T-helper 9 cell (primary cell): ENCODE results near the gene LATS1.
"Not testable (repeated sequence)": the region's sequence is repeated elsewhere in the genome, so short reads cannot be mapped to it uniquely, and the experiment has no call there.

ENCODE experiments used
- DNase-seq: peaks from one replicate; pipeline ENCODE4 v3.0.0-alpha.2; 2020
- total RNA-seq, 2 donors: gene quantifications; one replicate each; lab custom pipeline; 2026; lab: John Stamatoyannopoulos, UW

Gene LATS1
- total RNA-seq: 62.3 to 75.6 reads per million in 2 donors

DNA sequence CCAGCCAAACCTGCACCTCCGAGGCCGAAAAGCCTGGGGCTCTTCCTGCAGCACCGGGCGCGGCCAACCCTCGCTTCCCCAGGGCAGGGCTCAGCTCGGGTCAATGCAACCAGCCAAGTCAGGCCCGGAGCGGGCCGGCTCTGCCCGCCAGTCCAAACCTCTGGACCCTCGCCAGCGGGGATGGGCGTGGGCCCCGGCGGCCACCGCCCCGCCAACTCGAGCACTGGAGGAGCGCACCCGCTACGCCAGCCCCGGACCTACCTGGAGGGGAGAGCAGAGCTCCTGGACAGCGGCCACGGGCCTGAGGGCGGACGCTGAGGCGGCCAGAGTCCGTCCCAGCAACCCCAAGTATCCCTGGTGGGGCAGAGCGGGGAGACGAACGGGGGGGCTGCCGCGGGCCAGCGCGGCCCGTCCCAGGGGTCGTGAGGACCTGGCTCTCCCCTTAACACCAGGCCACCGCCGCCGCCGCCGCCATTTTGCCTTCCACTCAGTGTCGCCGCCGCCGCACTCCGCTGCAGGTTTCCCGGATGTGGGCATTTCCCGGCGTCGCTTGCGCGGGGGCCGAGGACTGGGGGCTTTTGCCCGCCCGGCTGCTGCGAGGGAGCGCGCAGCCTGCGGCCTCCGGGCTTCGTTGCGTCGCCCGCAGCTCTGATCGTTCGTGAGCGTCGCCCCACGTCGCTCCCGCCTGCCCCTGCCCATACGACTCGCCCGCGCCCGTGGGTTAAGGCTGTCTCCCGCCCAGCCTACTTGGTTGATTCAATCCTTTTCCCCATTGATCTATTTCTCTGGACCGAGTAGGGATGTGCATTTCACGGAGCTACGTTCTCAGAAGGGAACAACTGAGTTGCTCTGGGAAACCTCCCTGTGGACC is at the start of gene LATS1:
Gene LATS1, minus strand, starts transcription at position 514 of the 871 bp plus-strand sequence. CDS start 15,975 bp downstream, outside the sequence.
- peak; percentile 93 for DNase-seq

DNA sequence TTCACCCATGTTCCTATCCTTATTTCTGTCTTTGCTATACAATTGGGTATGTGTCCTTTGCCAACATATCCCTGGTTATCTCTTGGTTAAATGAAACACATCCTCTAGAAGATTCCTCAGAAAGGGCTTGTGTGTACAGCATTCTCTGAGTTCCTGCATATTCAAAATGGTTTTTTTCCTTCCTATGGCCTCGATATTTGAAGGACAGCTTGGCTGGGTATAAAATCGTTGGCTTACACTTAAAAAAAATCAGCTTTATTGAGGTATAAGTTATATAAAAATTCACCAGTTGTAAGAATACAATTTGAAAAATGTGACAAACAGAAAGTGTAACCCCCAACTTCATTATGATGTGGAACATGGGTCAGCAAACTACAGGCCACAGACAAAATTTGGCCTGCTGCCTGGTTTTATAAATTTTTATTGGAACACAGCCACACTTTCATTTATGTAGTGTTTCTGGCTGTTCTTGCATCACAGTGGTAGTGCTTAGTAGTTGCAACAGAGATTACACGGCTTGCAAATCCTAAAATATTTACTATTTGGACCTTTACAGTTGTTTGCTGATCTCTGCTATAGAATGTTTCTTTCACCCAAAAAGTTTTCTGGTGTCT is 48.4 kb upstream of the LATS1 start:
- no peak for DNase-seq

DNA sequence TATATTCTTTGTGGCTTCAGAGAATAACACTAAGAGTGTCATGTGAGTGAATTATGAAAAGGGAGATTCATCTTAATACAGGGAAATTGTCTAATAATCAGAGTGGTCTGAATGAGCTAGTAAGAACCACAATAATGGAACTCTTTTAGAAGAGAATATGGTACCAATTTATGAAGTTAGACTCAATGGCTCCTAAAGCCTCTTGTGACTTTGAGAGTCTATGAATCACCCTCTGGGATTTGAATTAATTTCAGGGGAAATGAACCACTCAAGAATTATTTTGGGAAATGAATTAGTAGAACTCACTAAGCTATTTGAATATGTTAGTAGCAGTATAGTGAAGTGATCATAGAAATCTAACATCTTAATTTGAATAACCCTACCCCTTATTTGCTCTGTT is 46.0 kb upstream of the LATS1 start:
- no peak for DNase-seq

DNA sequence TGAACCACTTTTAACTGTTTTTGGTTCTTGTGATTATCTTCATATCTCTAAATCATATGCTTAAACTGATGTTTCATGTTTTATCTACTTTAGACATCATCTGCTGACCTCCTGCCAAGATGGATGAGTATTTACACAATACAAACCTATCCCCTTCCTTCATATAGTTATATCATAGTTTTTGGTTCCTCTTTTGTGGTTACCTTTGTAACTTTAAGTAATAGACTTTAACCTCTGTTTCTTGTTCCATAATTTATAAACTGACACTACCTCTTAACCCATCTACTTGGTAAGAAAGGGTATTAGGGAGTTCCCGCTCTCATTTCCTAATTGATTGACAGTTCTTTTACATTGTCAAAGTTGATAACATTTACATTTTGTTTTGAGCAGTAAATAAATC is 43.5 kb upstream of the LATS1 start:
- no peak for DNase-seq

DNA sequence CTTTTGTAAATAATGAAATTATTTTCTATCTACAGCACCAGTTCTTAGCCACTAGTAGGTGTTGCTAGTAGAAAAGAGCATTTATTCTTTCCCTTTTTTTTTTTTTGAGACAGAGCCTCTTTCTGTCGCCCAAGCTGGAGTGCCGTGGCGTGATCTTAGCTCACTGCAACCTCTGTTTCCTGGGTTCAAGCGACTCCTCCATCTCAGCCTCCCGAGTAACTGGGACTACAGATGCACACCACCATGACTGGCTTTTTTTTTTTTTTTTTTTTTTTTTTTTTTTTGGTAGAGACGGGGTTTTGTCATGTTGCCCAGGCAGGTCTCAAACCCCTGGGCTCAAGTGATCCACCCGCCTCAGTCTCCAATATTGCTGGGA is 38.3 kb upstream of the LATS1 start:
- DNase-seq: no peak

DNA sequence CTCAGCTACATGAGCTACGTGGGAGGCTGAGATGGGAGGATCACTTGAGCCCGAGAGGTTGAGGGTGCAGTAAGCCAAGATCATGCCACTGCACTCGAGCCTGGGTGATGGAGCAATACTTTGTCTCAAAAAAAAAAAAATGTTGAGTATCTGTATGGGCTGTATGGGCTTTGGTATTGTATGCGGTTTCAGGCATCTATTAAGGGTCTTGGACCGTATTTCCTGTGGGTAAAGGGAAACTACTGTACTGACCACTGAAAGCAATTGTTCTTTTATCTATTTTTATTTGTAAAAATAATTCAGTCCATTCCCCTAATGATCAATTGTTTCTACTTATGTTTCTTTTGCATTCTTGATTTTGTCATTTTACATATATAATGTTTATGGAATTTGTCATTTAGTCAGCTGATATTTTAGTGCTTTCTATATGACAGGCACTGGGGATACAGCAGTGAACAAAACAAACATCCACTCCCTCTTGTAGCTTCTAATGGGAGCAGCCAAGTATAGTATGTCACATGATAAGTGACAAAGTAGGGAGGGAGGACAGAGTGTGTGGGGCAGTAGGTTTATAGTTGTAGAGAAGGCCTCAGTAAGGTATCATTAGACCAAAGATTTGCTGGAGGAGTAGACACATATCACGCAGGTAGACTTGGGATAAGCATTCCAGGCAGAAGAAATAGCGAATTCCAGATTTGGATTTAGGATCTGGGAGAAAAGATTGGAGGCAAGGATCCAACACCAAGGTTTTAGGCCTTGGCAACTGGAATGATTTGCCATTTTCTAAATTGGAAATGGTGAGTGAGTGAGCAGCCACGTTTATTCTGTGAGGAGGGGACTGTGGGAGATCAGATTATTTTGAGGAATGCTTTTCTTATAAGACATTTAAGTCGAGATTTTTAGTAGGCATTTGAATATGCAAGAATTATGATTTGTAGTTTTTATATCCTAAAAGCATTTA is 37.7 kb upstream of the LATS1 start:
- DNase-seq: no peak

DNA sequence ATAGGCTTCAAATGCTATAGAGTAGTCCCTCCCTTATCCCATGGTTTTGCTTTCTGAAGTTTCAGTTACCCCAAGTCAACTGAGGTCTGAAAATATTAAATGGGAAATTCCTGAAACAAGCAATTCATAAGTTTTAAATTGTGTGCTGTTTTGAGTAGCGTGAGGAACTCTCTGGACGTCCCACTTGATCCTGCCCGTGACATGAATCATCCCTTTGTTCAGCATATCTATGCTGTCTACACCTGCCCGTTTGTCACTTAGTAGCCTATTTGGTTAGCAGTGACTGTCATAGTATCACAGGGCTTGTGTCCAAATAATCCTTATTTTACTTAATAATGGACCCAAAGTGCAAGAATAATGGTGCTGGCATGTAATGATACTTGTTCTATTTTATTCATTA is 36.6 kb upstream of the LATS1 start:
- no peak for DNase-seq

DNA sequence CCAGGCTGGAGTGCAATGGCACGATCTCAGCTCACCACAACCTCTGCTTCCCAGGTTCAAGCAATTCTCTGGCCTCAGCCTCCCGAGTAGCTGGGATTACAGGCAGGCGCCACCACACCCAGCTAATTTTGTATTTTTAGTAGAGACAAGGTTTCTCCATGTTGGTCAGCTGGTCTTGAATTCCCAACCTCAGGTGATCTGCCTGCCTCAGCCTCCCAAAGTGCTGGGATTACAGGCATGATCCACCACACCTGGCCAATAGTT is 35.4 kb upstream of the LATS1 start:
- not testable (repeated sequence) for DNase-seq

DNA sequence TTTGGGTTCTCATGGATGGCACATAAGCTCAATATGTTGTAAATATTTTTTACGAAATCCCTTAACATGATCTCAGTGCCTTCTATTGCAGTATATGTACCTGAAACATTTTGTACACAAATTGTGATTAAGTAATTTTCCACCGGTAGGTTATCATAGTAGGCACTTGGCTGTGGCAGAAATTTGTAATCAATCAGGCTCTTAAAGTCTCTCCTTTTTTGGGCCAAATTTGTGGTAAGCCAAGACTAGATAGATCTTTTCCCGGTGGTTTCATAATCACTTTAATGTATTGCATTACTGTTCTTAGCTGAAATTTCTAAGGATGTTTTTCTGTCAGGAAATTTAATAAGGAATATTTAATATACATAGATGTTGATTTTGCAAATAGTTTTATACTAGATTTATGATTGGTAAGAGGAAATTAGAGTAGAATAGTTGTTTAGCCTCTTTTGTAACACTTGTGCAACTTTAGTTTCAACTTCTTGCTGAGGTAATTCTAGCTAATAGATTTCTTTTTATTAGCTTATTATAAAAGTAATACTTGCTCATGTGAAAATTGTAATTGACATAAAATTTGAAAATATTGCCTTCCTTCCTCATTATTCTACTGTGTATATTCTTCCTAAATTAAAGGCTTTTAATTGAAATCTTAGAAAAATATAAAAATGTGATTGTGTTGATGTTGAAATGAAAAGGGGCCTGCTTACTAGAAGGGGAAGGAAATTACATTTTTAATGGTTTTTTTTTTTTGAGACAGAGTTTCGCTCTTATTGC is 34.9 kb upstream of the LATS1 start:
- no peak for DNase-seq

DNA sequence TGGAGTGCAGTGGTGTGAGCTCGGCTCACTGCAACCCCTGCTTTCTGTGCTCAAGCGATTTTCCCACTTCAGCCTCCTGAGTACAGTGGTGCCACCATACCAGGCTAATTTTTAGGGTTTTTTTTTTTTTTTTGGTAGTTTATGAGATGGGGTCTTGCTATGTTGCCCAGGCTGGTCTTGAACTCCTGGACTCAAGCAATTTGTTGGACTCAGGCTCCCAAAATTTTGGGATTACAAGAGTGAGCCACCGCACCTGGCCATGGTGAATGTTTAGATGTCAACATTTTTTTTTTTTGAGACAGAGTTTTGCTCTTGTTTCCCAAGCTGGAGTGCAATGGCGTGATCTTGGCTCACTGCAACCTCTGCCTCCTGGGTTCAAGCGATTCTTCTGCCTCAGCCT is 34.0 kb upstream of the LATS1 start:
- not testable (repeated sequence) for DNase-seq

DNA sequence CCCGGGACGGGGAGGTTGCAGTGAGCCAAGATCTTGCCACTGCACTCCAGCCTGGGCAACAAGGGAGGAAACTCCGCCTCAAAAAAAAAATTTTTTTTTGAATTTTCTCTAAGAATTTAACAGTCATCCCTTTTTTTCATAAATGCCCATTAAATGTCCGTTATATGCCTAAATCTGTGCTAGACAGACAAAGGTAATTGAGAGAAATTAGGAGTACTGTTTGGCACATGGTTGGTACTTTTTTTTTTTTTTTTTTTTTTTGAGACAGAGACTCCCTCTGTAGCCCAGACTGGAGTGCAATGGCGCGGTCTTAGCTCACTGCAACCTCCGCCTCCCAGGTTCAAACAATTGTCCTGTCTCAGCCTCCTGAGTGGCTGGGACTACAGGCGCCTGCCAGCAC is 33.3 kb upstream of the LATS1 start:
- no peak for DNase-seq

DNA sequence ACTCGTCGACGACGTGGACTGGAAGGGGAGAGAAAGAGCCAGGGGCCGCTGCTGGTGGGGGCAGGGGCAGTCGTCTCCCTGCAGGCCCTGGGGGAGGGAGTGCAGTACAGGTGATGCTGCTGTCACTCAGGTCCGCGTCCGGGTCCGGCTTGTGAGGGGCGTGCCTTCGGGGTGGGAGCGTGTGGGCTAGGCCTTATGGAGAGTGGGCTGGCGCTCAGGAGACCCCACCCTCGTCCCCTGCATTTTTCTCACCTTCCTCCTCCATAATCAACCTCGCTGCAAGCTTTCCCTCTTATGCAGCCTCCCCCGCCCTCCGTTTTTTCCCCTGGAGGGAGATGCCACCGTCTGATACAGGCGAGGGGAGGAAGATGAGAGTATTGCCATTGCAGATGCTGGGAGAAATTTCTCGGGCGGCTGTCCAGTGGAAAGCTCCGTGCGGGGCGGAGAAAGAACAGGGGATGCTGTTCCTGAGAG is 32.3 kb upstream of the LATS1 start:
- DNase-seq: peak; percentile 19

DNA sequence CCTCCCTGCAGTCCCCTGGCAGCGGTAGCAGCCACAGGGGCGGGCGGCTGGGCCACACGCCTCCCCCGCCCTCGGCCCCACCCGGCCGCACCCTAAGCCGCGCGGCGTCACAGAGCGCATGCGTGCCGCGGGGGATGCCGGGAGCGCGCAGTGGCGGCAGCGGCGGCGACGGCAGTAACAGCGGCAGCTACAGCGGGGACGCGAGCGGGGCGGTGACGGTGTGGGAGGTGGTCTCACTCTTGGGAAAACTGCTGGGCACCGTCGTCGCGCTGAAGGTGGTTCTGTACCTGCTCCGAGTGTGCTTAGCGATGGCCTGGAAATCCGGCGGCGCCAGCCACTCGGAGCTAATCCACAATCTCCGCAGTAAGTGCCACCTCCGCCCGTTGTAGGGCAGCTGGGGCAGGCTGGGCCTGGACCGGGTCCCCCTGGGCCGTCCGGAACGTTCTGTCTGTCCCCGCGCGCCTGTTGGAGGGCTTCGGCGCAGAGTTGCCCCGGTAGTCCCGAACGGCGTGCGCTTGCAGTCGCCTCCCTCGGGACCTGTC is 31.8 kb upstream of the LATS1 start, which contains the start of gene PCMT1:
Gene PCMT1, plus strand, starts transcription at position 148 of the 542 bp plus-strand sequence. Its CDS starts 161 bp downstream, at position 309.
- peak; percentile 88 for DNase-seq

DNA sequence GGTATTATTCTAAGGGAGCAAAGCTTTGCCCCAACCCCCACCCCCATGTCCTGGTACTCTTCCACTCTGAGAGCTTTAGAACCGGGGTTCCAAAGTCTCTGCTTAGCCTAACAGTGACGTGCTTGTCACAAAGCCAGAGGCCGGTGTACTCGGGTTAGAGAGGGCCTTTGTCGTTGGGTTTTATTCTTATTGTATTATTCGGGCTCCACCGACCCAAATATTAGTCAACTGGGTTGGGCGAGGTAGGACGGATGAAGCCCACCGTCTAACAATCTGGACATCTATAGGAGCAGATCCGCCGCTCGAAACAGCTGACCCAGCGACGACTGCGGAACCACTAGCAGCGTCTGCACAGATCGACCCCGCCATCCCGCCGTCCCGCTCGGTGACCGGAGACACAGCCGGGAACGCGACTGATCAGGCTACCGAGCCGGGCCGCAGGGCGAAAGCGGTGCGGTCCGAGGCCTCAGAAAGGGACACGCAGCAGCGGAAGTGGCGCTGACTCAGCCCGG is 31.2 kb upstream of the LATS1 start:
- DNase-seq: not testable (repeated sequence)

DNA sequence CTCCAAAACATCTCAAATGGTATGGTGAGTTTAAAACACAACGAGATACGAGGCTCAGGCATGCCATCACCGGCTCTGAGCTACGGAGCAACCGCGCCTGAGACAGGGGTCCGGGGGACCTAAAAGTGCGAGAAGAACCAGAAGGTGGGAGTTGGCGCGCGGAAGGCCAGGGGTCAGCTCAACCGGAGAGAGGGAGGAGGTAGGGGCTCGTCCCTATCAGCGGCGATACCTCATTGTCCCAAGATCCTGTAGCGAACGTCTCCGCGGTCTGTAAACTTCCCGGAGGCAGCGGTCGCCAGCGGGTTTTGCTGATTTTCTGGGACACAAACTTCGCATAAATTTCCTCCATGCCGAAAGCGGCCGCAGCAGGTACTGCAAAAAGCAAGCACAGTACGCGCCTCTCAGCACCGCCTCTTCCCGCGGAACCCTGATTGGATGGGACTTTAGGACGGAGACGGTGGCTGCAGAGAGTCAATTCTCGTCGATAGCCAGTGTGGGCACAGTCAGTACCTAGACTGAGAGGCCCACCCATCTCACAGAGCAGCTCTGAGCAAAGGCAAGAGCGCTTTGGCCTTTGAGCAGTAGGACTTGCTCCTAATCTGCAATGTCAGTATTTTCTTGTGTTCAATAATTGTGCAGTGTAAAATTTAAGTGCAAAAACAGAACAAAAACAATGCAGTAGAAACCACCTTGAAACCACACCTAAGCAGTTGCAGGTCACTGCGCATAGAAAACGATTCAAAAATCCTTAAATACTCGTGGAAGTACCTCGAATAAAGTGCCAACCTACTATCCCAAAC is 28.4 kb upstream of the LATS1 start, which contains the start of gene NUP43:
Gene NUP43, minus strand, starts transcription at position 383 of the 800 bp plus-strand sequence. Its CDS starts 34 bp downstream, at position 349.
- peak; percentile 83 for DNase-seq

DNA sequence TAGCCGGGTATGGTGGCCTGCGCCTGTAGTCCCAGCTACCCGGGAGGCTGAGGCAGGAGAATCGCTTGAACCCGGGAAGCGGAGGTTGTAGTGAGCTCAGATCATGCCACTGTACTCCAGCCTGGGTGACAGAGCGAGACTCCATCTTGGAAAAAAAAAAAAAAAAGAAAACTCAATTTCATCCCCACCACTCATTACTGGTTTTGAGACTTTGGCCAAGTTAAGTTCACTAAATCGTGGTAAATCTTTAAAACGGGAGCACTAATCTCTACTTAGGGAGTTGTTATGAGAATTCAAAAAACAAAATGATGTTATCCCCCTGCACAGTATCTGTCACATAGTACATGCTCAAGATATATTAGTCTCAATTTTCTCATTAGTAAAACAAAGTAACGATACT is 27.4 kb upstream of the LATS1 start:
- not testable (repeated sequence) for DNase-seq

DNA sequence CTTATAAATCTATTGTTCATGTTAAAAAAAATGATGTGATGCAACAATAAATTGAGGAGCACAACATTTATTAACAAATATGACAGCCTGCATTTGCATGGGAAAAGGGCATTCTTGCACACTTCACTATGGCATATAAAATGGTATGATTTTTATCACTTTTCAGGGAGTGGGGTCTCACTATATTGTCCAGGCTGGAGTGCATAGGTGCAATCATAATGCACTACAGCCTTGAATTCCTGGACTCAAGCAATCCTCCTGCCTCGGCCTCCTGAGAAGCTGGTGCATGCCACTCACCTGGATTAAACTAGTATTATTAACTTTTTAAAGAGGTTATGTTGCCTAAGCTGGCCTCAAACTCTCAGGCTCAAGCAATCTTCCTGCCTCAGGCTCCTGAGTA is 17.0 kb upstream of the LATS1 start:
- no peak for DNase-seq

DNA sequence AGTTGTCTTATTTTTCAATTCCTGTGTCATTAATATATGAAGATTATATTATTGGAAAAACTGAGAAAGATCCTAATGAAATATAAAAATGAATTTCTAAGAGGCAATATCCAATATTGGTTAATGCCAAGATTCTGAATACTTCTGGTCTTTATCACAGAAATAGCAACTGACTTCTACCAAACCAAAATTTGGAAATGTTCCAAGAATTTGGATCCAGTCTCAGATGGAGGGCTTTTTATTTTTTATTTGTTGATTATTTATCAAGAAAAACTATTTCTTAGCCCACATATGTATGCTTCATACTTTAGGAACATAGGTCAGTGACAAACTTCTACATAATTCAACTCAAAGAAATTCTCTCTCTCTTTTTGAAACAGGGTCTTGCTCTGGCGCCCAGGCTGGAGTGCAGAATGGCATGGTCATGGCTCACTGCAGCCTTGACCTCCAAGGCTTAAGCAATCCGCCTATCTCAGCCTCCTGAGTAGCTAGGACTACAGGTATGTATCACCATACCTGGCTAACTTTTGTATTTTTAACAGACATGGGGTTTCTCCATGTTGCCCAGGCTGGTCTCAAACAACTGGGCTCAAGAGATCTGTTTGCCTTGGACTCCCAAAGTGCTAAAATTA is 15.3 kb upstream of the LATS1 start:
- no peak for DNase-seq

DNA sequence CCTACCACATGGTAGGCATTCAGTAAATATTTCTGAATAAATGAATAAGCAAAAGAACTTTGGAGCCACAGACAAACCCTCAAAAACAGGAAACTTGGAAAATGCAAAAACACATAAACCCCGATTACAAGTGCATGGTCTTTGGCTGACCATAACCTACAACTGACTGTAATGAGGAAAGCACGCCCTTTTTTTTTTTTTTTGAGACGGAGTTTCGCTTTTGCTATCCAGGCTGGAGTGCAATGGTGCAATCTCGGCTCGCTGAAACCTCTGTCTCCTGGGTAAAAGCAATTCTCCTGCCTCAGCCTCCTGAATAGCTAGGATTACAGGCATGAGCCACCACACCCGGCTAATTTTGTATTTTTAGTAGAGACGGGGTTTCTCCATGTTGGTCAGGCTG is 11.9 kb upstream of the LATS1 start:
- no peak for DNase-seq
